ENCODE measurements around the gene EML4.
A peak's percentile ranks its signal among the peaks of the same experiment; 100 is the strongest.
"Not testable (repeated sequence)": the region's sequence is repeated elsewhere in the genome, so short reads cannot be mapped to it uniquely, and the experiment has no call there.

EML4 gene

GRCh38 chr2:42169100-42169873 lies at the start of gene EML4:
TSS of gene EML4 (plus strand) at chr2:42169353. CDS start at chr2:42169612, 259 bp downstream.
- DNase-seq (ENCODE audit: low read depth in 2 of 2): peak; percentile 86 to 88

- DNase-seq (ENCODE audit: low read depth in 2 of 2): no peak
These were observed 45.7 kb upstream of the EML4 start for GRCh38 chr2:42123426-42123825.

- no peak for DNase-seq (ENCODE audit: low read depth in 2 of 2)
These were observed 45.0 kb upstream of the EML4 start for GRCh38 chr2:42124011-42124785.

GRCh38 chr2:42125841-42126594 lies 43.1 kb upstream of the EML4 start:
- no peak for DNase-seq (ENCODE audit: low read depth in 2 of 2)

GRCh38 chr2:42126873-42127272 lies 42.3 kb upstream of the EML4 start:
- DNase-seq (ENCODE audit: low read depth in 2 of 2): not testable (repeated sequence)

DNA sequence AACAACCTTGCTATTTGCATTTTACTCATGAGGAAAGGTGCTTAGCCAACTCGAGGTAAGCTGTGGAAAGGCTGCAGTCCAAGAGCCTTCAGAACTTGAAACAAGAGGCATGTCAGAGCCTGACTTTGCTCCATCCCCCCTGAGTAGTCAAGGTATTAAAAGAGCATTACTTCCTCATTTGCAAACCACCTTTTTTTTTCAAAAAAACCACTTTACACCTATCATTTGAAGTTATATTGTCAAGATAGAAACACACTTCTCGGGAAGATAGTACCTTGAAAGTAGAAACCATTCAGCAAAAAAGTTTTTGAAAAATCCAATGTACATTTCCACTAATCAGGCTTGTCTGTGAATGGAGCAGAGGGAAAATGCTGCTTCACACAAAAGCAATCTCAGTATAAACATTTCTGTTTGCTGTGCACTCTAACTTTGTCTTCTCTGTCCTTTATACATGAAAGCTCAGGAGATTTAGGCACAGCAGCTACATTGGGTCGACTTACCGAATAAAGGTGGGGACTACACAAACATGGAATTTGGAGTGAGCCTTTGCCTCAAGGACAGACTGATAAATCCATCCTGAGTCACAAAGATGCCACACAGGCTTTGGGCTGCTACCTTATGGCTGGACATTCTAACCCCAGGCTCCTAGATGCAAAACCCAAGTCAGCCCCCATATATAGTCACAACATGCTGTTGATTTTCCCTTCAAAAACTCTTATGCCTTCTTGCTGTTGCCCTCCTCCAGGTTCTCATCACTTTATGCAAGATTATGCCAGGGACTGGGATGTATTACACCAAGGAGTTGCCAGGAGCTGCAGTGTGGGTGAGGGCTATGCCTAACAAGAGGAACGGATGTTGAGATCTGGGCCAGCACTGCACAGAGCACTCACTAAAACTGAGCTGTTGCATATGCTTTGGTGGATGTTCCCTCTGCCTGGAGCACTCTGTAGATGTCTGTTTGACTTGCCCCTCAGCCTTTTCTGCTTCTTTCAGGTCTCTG lies 41.4 kb upstream of the EML4 start:
- DNase-seq (ENCODE audit: low read depth in 2 of 2): no peak

GRCh38 chr2:42128721-42129486 lies 40.2 kb upstream of the EML4 start:
- no peak for DNase-seq (ENCODE audit: low read depth in 2 of 2)

DNA sequence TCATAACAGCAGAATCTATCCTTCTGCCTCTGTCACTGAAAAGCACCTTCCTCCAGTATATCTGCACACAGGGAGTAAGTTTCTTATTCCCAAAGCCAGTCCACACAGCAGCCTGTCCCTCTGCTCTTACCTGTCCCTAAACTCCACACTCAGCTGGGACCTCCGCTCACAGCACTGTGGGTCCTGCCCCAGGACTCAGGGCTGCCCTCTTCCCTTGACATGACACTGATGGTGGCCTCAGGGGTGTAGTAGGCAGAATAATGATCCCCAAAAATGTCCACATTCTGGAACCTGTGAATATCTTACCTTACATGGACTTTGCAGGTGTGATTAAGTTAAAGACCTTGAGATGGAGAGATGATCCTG lies 39.7 kb upstream of the EML4 start:
- no peak for DNase-seq (ENCODE audit: low read depth in 2 of 2)

GRCh38 chr2:42129947-42130346 lies 39.2 kb upstream of the EML4 start:
- no peak for DNase-seq (ENCODE audit: low read depth in 2 of 2)

DNA sequence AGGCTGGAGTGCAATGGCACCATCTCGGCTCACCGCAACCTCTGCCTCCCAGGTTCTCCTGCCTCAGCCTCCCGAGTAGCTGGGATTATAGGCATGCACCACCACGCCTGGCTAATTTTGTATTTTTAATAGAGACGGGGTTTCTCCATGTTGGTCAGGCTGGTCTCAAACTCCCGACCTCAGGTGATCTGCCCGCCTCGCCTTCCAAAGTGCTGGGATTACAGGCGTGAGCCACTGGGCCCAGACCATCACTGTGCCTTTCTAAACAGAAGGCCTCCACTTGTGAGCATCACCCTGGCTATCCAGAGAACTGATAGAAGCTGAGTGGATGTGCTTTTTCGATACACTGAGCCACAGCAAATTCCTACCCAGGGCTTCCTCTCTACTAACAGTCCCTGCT lies 38.3 kb upstream of the EML4 start:
- not testable (repeated sequence) for DNase-seq (ENCODE audit: low read depth in 2 of 2)

GRCh38 chr2:42132191-42132965 lies 36.8 kb upstream of the EML4 start:
- no peak for DNase-seq (ENCODE audit: low read depth in 2 of 2)

GRCh38 chr2:42132966-42133641 lies 36.0 kb upstream of the EML4 start:
- peak; percentile 81 to 87 for DNase-seq (ENCODE audit: low read depth in 2 of 2)

- DNase-seq (ENCODE audit: low read depth in 2 of 2): no peak
These were observed 35.4 kb upstream of the EML4 start for GRCh38 chr2:42133771-42134195.

DNA sequence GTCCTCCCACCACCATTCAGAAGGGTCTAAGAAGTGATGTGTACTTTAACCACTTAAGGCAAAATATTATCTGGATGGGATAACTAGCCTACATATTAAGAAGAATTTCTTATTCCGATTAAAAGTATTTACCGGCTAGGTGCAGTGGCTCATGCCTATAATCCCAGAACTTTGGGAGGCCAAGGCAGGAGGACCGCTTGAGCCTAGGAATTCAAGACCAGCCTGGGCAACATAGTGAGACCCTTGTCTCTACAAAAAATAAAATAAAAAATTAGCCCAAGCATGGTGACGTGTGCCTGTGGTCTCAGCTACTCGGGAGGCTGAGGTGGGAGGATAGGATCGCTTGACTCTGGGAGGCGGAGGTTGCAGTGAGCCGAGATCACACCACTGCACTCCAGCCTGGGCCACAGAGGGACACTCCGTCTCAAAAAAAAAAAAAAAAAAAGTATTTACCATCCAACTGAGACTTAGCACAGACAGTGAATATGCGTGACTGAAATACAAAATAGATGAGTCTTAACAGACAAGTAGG lies 34.7 kb upstream of the EML4 start:
- DNase-seq (ENCODE audit: low read depth in 2 of 2): not testable (repeated sequence)

DNA sequence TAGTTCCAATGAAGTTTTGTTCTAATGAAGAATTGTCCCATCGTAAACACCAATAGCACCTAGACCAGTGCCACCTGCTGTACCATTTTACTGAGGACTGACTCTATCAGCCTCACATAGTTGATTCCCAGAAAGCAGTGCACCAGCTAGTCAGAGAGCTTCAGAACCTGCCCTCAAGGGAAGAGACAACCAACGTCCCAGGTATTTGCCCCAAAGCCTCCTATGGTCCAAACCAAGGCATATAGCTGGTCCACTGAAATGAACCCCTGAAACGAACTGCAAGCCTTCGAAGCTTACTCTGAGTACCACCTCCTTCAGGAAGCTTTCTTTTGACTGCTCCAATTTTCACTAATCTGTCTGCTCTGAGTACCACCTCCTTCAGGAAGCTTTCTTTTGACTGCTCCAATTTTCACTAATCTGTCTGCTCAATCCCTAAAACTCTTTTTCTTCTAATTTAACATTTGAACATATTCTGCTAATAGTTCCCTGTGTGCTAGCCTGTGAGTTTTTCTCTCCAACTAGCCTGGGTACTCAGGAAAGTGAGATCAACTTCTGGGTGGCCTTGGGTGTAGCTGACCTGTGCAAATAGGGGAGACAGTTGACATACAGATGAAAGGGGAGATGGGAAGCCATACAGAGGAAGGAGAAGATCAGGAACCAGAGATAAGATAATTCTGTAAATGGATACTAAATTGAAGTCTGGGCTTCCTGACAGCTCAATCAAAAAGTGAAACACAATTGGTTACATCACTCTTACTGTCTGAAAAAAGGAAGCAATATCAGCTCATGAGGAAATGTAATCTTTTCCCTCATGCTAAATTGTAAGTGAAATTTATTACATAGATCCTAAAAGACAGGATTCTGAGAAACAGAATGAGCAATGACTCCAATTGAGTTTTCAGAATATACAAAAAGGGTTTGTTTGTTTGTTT lies 33.5 kb upstream of the EML4 start:
- no peak for DNase-seq (ENCODE audit: low read depth in 2 of 2)

DNA sequence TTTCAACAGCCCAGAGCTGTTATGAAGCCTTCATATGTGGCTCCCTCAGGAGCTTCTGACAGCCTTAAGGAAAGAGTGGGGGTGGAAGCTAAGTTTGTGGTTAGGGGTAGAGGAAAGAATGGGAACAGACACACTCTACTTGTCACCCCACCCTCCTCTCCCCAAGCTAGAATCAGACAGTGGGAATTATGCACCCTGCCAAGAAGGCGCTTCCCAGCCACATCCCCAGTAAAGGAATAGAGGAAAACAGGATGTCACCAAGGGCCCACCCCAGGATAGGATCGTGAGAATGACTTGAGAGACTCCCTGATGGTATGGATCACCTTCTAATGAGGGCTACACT lies 32.4 kb upstream of the EML4 start:
- no peak for DNase-seq (ENCODE audit: low read depth in 2 of 2)

DNA sequence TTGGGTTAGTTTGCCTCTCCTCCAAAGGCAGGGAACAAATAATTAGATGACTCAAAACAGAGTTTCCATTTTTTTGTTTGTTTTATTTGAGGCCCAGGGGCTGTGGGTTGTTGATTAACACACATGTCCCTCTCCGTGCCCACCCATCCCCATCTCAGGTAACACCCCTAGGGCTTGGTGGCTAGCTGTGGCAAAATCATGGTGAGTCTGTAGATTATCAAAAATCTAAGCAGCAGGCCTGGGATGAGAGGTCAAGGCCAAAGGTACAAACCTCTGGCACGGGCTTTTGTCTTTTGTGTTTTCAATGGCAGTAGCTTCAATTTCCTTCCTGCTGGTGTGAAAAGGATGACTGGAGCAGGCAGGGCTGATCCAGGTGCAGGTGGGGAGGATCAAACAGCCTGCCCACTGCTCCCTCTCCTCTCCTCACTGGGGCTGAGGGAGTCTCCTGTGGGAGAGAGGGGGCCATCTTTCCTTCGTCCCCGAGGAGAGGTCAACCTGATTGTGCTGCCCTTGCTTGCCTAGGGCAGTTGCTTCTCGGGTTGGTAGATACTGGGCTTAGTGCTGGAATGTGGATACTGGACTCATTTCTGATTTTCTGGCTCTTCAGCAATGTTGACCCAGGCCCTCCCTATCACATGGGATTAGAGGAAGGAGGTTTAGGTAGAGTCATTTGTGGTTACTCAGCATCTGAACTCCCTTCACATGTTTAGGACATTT lies 31.9 kb upstream of the EML4 start:
- DNase-seq (ENCODE audit: low read depth in 2 of 2): no peak
